Astrocyte of the hippocampus (primary cell): ENCODE measurements around the gene DNAJC10.
"Not testable (repeated sequence)": the region's sequence is repeated elsewhere in the genome, so short reads cannot be mapped to it uniquely, and the experiment has no call there.

Experiments used
- DNase-seq: peaks from one replicate; pipeline ENCODE4 v3.0.0; 2011; ENCODE audit warnings: low read depth, low spot score

The DNAJC10 gene, protein sequence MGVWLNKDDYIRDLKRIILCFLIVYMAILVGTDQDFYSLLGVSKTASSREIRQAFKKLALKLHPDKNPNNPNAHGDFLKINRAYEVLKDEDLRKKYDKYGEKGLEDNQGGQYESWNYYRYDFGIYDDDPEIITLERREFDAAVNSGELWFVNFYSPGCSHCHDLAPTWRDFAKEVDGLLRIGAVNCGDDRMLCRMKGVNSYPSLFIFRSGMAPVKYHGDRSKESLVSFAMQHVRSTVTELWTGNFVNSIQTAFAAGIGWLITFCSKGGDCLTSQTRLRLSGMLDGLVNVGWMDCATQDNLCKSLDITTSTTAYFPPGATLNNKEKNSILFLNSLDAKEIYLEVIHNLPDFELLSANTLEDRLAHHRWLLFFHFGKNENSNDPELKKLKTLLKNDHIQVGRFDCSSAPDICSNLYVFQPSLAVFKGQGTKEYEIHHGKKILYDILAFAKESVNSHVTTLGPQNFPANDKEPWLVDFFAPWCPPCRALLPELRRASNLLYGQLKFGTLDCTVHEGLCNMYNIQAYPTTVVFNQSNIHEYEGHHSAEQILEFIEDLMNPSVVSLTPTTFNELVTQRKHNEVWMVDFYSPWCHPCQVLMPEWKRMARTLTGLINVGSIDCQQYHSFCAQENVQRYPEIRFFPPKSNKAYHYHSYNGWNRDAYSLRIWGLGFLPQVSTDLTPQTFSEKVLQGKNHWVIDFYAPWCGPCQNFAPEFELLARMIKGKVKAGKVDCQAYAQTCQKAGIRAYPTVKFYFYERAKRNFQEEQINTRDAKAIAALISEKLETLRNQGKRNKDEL

DNA sequence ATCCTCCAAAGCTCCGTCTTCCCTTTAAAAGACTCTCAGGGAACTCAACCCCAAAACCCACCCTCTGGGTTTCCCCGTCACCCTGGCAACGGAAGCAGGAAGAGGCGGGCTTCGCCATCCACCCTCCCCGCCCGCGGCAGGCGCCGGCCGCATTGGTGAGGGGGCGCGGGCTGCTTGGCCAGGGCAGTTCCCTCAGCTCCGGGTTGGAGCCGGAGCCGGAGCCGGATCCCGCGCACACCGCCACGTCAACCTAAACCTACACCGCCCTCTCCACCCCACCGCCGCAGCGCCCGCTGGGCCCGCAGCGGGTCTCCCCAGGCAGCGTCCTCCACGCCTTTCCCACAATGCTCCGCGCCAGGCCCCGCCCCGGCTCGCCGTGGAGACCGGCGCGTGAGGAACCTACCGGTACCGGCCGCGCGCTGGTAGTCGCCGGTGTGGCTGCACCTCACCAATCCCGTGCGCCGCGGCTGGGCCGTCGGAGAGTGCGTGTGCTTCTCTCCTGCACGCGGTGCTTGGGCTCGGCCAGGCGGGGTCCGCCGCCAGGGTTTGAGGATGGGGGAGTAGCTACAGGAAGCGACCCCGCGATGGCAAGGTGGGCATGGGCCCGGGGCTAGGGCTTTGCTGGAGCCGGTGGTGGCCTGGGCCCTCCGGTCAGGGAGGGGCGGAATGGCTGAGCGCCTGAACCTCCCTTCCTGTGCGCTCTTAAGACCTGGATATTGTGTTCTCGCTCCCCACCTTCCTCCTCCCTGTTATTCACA, at the start of gene DNAJC10:
TSS of gene DNAJC10 (plus strand) at position 366 of the 758 bp plus-strand sequence. CDS start 1,830 bp downstream, outside the sequence.
- peak; percentile 95 for DNase-seq

DNA sequence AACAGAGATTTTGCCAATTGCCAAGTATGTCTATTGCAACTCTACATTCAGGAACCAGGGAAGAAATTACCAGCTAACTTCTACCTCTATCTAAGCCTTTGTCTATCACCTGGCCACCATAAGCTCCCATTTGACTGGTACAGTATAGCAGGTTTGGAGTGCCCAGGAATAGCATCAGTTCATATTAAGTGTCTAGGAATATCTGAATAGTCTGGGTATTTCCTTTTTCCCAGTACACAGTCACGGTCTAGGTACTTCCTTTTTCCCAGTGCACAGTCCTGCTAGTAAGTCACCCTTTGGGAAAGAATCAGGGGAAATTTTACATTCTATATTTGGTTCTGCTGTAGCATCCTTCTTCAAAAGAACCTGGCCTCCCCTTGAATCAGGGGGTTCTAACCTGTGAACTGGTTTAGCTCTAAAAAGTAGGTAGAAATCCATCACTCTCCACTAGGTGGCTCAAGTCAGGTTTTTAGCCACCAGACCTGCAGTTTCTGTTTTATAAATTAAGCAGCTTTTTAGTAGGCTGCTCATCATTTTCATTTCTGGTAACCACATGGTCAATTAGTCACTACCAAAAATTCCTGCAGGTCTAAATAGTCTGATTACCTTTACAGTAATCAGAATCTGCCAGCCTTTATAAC, 49.3 kb upstream of the DNAJC10 start:
- DNase-seq, result peak; percentile 46

DNA sequence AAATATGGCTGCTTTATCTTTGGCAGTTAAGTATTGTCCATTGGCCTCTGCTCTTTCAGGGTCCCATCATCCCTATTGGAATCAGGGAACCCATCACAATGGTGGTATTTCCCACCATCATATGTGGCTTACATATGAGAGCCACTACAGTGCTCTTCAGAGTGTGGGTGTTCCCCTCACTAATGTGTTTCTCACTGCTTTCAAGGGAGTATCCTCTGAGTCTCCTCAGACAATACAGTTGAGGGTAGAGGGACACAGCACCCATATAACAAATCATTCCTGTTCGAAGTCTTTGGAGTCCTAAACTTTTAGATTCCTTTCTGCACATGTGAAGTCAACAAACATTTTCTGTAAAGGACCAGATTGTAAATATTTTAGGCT, 48.8 kb upstream of the DNAJC10 start:
- DNase-seq, result no peak

DNA sequence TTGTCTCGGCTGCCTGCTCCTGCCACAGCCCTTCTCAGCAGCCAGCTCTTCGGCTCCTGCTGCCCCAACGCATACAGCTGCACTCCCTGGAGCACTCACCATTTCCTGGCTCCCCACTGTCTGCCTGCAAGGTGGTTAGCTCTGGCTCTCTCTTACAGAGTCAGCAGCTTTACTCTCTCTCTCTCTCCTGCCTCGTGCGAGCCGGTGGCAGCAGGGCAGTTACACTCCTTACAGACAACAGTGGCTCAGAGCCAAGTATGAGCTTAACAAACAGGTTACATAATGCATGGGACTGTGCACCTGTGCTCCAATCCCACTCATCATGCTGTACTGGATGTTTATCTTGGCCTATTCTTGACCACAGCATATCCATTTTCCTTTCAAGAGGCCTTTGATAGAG, 47.4 kb upstream of the DNAJC10 start:
- DNase-seq, result peak; percentile 32

DNA sequence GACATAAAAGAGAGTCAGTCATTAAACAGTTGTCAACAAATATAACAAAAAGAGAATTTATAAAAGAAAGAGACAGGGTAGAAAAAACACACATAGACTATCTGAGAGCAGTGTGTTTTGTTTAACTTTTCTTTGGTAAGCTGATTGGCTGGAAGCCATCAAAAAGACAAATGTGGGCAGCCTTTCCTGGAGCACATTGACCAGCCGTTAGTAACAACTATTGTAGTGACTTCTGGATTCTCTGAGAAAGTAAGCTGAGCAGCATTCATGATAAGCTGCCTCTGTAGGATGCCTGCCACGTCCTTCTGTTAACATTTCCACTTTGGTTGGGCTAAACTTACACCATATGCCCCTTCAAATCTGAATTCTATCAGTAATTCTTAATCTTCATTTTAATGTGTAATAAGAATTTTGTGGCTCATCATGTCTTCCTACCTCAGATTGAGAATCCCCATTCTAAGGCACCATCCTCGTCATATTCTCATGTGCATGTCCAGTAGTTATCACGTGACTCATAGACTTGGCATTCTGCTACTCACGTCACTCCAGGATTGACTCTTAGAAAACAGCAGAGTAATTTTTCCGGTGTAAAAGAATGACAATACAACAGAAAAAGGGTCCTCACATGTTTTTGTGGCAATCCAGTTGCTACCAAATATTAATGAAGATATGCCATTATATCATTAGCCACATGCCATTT, 43.4 kb upstream of the DNAJC10 start:
- DNase-seq, result peak; percentile 77

DNA sequence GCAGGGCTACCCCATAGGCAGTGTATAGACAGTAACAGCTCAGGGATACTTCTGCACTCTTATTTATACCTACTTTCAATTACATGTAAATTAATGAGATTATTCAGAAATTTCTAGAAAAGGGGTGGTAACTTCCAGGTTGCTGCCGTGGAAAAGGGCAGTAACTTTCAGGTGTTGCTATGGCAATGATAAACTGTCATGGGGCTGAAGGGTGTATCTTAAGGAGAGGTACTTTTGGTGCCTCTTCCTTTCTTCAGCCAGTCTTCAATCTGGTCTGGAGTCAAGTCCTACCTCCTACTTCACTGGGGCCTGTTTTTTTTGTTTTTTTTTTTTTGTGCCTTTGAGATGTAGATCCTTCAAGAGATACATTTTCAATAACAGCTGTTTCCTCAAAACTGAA, 35.2 kb upstream of the DNAJC10 start:
- DNase-seq, result no peak

DNA sequence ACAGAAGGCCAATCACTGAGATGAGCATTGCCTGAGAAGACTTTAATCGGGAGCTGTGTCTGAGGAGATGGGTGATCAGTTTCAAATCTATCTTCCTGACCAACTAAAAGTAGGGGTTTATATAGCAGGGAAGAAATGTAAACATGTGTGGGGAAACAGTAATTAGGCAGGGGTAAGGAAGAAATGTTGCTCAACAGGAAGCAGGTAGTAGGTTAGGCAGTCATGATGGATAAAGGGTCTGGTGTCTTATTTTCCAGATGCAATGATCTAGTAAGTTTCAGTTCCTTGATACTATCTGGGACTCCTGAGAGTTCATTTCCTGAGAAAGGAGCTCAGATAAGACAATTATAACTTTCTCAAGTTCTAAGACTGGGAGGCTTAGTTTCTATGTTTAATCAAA, 33.8 kb upstream of the DNAJC10 start:
- no peak for DNase-seq

DNA sequence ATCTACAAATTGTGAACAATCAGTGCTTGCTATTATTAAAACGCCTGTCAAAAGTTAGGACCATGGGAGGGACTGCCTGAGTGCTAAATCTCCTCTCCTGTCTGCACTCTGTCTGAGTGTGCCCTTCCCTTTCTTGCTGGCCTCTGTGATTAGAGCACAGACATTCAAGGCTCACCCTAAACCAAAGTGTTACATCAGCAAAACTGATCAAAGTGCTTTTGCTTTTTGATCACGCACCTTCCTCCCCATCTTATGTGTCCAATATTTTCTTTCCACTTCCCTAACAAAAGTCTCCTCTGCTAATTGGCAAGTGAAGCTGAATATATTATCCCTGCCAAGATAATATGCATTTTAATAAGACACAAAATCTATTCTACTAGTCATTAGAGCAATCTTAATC, 30.5 kb upstream of the DNAJC10 start:
- no peak for DNase-seq

DNA sequence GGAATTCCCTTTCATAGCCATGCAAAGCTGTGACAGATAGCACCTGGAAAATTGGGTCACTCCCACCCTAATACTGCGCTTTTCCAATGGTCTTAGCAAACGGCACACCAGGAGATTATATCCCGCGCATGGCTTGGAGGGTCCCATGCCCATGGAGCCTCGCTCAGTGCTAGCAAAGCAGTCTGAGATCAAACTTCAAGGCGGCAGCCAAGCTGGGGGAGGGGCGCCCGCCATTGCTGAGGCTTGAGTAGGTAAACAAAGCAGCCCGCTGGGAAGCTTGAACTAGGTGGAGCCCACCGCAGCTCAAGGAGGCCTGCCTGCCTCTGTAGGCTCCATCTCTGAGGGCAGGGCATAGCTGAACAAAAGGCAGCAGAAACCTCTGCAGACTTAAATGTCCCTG, 29.3 kb upstream of the DNAJC10 start:
- not testable (repeated sequence) for DNase-seq

DNA sequence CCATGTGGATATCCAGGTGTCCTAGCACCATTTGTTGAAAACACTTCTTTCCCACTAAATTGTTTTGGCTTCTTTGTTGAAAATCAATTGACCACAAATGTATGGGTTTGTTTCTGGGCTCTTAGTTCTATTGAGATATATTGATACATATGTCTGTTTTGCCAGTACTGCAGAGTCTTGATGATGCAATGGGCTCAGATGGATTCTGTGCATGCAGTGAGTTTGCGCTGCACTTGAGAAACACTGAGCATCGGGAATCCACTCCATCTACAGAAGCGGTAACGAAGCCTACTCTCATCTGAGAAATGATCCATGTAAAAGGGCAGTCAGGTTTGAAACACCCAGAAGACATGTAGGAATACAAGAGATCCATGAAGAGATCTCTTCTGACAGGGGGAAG, 21.9 kb upstream of the DNAJC10 start:
- DNase-seq, result no peak

DNA sequence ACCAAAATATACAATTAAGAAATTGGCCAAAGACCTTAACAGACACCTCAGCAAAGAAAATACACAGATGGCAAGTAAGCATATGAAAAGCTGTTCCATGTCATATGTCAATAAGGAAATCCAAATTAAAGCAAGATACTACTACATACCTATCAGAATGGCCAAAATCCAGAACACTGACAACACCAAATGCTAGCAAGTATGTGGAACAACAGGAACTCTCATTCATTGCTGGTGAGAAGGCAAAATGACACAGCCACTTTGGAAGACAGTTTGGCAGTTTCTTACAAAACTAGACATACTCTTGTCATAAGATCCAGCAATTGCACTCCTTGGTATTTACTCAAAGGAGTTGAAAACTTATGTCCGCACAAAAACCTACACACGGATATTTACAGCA, 20.3 kb upstream of the DNAJC10 start:
- DNase-seq, result no peak

DNA sequence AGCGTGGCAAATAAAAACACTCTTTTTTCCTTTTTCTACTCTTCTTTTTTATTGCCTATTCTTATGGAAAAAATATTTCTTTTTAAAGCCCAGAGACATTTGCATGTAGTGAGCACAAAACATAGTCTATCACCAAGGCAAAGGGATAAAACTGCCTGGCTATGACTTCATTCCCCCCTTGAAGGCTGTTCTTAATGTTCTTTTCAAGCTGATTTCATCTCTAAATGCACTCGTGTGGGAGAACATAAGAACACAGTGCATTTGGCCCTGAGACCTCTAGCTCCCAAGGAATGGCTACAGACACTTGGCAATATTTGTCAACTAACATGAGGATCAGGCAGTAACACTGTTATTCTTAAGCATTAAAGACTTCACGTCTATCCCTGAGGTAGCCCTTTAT, 17.4 kb upstream of the DNAJC10 start:
- no peak for DNase-seq

DNA sequence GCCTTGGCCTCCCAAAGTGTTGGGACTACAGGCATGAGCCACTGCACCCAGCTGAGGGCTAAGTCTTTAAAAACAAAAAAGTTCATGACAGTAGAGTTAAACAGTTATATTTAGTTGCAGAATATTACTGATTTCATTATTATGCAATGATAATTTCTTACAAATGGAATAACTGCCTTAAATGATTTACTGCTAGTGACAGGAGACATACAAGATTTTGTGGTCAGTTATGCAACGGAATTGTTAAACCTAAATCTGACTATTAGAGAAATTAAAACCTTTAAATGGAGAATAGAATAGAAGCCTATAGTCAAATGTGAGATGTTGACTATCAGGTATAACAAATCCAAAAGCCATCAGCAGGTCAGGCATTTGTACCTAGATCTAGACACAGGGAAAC, 10.3 kb upstream of the DNAJC10 start:
- no peak for DNase-seq

DNA sequence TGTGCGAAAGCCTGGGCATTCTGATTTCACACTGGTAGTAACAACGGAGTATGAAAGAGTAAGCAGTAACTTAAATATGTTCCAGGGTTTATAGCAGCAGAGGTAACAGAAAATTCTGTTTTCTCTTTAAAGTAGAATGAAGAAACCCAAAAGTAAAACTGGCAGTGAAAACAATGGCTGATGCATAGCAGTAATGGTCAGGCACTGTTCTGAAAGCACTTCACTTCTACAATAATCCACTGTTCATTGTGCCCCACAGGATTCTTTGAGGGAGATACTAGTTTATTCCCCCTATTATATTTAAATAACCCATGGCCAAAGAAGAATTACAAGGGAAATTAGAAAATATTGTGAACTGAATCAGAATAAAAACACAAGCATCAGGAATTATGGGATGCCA, 9.3 kb upstream of the DNAJC10 start:
- DNase-seq, result no peak

DNA sequence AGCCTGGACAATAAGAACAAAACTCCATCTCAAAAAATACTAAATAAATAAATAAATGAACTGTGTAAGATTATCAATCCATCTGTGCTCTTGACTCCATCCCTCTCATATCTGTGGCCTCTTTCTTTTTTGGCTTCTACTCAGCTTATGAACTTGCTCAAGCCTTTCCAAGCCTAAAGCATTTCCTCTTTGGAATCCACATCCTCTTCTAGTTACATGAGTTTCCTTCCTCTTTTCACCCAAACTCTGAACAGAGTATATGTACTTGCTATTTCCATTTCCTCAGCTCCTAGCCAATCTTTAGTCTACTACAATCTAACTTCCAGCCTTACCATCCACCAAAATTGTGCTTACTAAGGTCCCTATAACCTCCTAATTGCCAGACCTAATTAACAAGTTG, 2.5 kb upstream of the DNAJC10 start:
- no peak for DNase-seq

DNA sequence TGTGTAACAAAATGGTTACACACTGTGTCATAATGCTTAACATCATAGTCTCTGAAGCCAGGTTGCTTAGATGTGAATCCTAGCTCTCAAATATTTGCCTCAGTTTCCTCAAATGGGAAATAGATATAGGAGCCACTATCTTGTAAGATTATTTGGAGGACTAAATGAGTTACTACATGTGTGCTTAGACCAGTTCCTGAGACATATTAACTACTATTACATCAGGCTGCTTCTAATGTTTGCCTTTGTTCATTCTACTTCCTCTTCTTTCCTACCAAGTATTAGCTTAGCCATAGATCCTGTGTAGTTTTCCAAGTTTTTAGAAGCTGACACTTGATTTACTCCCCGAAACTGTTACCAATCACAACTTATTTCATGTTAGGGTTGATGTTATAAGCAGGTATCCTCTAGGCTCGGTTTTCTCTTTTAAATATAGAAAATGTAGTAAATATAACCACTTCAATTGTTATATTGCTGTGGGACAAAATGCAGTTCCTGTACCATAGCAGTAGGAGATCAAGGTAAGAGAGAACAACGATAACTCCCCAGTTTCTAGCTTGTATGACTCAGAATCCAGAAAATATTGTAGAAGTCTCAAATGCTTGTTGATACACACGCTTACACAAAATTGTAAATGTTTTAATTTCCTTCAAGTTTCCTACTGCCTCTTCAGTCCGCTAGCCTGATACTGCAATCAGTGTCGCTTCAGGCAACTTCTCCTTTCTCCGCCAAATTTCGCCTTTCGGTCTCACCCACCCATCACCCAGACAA, 751 bp upstream of the DNAJC10 start:
- DNase-seq, result no peak

DNA sequence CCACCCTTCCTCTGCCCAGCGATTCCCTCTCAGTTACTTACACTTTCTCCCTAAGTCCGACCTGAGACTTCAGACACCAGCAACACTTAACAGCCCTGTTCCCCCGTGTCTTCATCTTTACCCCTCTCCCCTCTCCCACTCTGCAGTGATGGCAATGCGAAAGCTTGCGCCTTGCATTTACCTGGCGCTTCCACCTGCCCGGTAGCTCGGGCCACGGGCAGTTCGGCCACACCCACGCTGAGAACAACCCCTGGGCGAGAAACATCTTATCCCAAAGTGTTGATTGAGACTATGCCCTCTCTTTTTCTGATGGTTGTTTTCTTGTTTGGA, 558 bp downstream of the DNAJC10 start:
- DNase-seq, result no peak

DNA sequence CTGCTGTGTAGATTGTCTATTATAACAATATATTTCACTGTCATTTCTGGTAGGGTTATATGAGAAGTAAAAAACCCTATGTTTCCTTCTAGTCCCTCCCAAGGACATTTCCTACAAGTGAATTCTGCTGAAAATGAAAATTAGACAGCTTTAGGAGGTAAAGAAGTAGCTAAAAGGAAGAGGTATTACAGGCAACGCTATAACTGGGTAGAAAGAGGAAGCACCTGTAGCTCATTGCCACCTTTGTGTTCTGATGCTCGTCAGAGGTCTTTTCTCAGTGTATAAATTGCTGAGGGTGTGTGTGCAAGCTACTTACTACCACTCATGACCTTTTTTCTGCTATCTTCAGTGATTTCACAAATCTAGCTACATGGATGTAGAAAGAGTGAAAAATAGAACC, 1.4 kb downstream of the DNAJC10 start:
- no peak for DNase-seq

DNA sequence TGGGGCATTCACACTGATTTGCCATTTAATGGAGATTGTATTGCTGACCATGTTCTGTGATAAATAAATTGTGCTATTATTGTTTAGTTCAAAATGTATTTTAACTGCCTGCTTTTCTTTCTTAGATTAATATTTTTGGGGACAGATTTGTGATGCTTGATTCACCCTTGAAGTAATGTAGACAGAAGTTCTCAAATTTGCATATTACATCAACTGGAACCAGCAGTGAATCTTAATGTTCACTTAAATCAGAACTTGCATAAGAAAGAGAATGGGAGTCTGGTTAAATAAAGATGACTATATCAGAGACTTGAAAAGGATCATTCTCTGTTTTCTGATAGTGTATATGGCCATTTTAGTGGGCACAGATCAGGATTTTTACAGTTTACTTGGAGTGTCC, 1.8 kb downstream of the DNAJC10 start:
- no peak for DNase-seq

DNA sequence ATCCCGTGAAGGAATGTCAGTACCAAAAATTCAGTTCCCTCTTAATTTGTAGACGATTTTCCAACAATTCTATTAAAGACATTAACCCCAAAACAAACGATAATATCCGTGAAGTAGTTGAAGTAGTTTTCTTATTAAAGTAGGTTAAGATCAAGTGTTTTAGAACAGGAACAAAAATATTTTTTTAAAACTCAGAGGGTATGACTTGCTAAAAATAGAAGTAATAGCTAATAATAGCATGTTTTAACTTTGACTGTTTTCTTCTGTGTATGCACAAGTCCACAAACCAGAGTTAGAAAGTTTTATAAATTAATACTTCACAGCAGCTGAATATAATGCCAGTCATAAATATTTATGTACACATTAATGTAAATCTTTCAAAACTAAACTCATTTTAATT, 2.4 kb downstream of the DNAJC10 start:
- no peak for DNase-seq

DNA sequence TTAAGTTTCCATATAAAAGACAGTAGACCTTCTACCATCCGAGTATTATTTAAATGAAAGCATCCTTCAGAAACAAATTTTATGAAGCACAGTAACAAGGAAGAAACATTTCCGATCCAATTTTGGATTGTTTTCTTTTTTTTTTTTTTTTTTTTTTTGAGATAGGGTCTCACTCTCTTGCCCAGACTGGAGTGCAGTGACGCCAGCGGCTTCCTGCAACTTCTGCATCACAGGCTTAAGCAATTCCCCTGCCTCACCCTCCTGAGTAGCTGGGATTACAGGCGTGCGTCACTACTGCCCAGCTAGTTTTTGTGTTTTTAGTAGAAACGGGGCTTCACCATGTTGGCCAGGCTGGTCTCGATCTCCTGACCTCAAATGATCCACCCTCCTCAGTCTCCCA, 3.1 kb downstream of the DNAJC10 start:
- not testable (repeated sequence) for DNase-seq
